Ascending aorta (tissue), 2 donors: Measurements from ENCODE around the gene MTCP1. TPM values are rescaled to one million over a fixed set of nuclear protein-coding genes. Genes with fewer than 3 reads are reported as not detected.

Experiments
- DNase-seq, 2 donors: peaks; one replicate each; pipeline ENCODE4 v3.0.0-alpha.2; 2019; ENCODE audit warnings: low spot score in 2 of 2
- H3K27ac ChIP-seq, 2 donors: fragments of 200-600 bp; sonication (generic); one replicate each; pipeline ENCODE4 v1.5.1; 2016 to 2017; ENCODE audit warnings: mild to moderate bottlenecking in 1 of 2
- H3K27me3 ChIP-seq: fragments of 200-600 bp; sonication (generic); one replicate; pipeline ENCODE4 v1.5.1; 2017
- H3K36me3 ChIP-seq, 2 donors: fragments of 200-600 bp; sonication (generic); one replicate each; pipeline ENCODE4 v1.5.1; 2016
- H3K4me1 ChIP-seq, 2 donors: fragments of 200-600 bp; sonication (generic); one replicate each; pipeline ENCODE4 v1.5.1; 2016 to 2017; ENCODE audit warnings: mild to moderate bottlenecking in 1 of 2
- H3K4me3 ChIP-seq, 2 donors: fragments of 200-600 bp; sonication (generic); one replicate each; pipeline ENCODE4 v1.5.1; 2016 to 2017; ENCODE audit warnings: mild to moderate bottlenecking in 1 of 2
- H3K9me3 ChIP-seq, 2 donors: fragments of 200-600 bp; sonication (generic); one replicate each; pipeline ENCODE4 v1.5.1; 2016
- intact Hi-C: fragments of 100-400 bp; cut with DNase I; formaldehyde crosslinking; loops from one replicate; pipeline ENCODE4 v1.15.1; 2023
- total RNA-seq: library from RNA; depleted of rRNA; stranded (reverse); fragments of >200 nt; gene quantifications from one replicate; pipeline ENCODE4 v1.1.0, GENCODE V29; 2016
- TF ChIP-seq, protein P1 (sequence below), 3 experiments: fragments of 200-600 bp in 2 of 3; fragments of 450-650 bp in 1 of 3; sonication (generic) in 2 of 3; IDR thresholded peaks; one replicate each; pipeline ENCODE4 v1.5.1; 2016 to 2019; ENCODE audit warnings: antibody characterized with exemption in 3 of 3, mild to moderate bottlenecking in 1 of 3, moderate library complexity in 1 of 3

MTCP1 gene
- total RNA-seq, 1 donor from 2014 or later: 6.1 TPM

DNA sequence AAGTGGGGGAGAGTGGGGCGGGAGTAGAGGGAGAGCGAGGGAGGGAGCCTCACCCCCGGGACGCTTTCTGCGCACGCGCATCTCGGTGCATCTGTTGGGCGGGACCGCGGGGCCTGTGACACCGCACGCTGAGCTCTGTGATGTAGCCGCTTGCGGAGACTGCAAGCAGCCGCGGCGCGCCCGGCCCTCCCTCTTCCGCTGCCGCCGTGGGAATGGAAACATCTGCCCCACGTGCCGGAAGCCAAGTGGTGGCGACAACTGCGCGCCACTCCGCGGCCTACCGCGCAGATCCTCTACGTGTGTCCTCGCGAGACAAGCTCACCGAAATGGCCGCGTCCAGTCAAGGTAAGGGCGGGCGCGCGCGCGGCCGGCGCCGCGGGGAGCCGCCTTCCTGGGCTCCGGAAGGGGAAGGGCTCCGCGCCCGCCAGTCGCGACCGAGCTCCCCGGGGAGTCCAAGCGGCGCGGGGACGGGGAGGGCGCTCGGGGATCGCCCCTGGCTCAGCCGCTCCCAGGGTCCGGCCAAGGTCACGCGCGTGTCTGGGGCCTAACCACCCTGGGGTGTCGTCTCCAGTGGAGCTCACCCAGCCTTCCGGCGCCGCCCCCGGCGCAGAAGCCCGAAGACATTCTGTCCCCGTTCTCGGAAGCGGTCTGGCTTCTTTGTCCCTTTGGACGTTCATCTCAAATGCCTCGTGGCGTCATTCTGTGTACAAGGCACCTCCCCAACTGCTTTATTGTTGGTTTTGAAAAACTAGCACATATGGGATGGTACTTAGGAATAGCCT lies 44.0 kb downstream of the MTCP1 start, which contains the start of gene FUNDC2:
Gene FUNDC2 (plus strand): TSS at position 118 of the 782 bp plus-strand sequence. CDS start 95 bp downstream, at position 213.
- Histone ChIP-seq H3K36me3 (no peaks in the 10 kb centered on the region), H3K4me1 (no peaks in the 10 kb centered on the region), H3K27ac (peak within 1 kb of the TSS; percentile 96 to 97), H3K4me3 (peak within 1 kb of the TSS; percentile 61 to 73), H3K9me3 (no peaks in the 10 kb centered on the region), H3K27me3 (no peaks in the 10 kb centered on the region)
- intact Hi-C loops: loop anchor here (1.0 kb wide), 1 partner anchor 44 kb away; the partner anchor contains the start of genes BRCC3, CMC4 and MTCP1
- DNase-seq: peak; percentile 76 to 96
- TF ChIP-seq, protein P1, sequence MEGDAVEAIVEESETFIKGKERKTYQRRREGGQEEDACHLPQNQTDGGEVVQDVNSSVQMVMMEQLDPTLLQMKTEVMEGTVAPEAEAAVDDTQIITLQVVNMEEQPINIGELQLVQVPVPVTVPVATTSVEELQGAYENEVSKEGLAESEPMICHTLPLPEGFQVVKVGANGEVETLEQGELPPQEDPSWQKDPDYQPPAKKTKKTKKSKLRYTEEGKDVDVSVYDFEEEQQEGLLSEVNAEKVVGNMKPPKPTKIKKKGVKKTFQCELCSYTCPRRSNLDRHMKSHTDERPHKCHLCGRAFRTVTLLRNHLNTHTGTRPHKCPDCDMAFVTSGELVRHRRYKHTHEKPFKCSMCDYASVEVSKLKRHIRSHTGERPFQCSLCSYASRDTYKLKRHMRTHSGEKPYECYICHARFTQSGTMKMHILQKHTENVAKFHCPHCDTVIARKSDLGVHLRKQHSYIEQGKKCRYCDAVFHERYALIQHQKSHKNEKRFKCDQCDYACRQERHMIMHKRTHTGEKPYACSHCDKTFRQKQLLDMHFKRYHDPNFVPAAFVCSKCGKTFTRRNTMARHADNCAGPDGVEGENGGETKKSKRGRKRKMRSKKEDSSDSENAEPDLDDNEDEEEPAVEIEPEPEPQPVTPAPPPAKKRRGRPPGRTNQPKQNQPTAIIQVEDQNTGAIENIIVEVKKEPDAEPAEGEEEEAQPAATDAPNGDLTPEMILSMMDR (IDR thresholded peaks at IDR 0.05): no peak

DNA sequence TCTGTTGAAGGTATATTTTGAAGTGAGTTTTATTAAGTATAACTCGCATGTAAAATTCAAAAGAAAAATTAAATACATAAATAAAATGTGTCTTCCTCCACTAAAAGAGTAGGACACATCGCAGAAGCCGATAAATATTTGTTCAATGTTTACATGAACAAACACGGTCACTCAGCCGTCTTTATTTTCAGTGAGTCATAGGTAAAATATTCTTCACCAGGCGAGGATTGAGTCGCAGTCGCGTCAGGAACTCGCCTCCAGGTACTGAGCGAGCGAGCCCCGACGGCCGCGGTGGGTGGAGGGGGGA lies 44.6 kb downstream of the MTCP1 start:
- Histone ChIP-seq H3K4me3 (peak overlapping the region; percentile 61 to 73), H3K4me1 (no peaks in the 10 kb centered on the region), H3K9me3 (no peaks in the 10 kb centered on the region), H3K36me3 (no peaks in the 10 kb centered on the region), H3K27ac (peak overlapping the region; percentile 96 to 97), H3K27me3 (no peaks in the 10 kb centered on the region)
- TF ChIP-seq, protein P1 (IDR thresholded peaks at IDR 0.05): no peak
- DNase-seq: no peak
- intact Hi-C loops: loop anchor here (1.0 kb wide), 1 partner anchor 45 kb away; the partner anchor contains the start of genes BRCC3, CMC4 and MTCP1

DNA sequence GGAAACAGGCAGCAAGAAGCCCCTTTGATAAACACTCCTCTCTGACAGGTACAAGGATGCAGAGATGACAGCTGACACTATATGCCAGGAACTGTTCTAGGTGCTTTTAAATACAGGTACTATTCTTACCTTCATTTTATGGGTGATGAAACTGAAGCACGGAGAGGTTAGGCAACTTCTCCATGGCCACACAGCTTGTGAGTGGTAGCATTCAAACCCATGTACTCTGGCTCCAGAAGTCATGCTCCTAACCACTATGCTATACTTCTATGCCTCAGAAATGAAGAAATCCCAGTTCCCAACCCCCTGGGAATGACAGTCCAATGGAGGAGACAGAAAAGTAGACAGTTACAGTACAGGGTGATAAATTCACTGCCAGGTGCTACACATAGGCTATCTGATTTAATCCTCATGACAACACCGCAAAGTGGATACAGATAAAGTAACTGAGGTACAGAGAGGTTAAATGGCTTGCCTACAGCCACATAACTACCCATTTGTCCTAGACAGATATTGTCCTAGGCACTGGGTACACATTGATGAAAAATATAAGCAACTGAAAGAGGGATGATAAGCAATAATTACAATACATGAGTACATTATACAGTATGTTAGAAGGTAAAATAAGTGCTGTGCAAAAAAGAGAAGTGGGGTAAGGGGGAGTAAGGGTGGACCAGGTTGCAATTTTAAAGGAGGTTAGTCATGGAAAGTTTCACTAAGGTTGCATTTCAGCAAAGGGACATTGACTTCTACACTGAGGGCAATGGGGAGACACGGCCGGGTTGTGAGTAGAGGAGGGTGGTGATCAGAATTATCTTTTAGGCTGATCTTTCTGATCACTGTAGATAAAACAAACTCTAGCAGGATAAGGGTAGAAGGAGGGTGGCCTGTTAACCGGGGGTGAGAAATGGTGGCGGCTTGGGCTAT lies 46.8 kb downstream of the MTCP1 start:
- TF ChIP-seq, protein P1 (IDR thresholded peaks at IDR 0.05): no peak
- no peaks in the 10 kb centered on the region for H3K9me3 ChIP-seq
- DNase-seq: no peak
- H3K4me1 ChIP-seq: no peaks in the 10 kb centered on the region
- H3K27me3 ChIP-seq: no peaks in the 10 kb centered on the region
- H3K36me3 ChIP-seq: no peaks in the 10 kb centered on the region
- H3K4me3 ChIP-seq: no peak overlapping the region
- intact Hi-C loops: no loop called here
- H3K27ac ChIP-seq: no peak overlapping the region

DNA sequence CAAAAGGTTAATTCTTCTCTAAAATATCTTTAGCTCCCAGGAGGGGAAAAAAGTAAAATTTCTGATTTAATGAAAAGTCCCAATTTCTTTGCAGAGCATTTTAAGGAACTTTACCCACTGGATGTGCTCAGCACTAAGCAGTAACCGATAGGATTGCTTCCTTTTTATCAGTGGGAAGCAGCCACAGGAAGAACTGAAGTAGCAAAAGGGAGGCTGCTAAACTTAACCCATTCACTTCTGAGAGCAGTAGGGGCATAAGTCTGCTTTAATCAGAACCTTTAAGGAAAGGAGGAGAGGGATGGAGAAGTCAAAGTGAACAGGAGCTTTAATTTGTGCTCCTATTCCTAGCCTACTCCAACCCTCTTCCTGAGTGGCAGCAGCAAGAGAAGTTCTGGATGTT lies 48.4 kb downstream of the MTCP1 start, which contains the start of gene F8:
Gene F8 (minus strand): TSS at position 139 of the 400 bp plus-strand sequence. CDS start 171 bp downstream, outside the sequence.
- no peak within 1 kb of the TSS for H3K4me3 ChIP-seq

DNA sequence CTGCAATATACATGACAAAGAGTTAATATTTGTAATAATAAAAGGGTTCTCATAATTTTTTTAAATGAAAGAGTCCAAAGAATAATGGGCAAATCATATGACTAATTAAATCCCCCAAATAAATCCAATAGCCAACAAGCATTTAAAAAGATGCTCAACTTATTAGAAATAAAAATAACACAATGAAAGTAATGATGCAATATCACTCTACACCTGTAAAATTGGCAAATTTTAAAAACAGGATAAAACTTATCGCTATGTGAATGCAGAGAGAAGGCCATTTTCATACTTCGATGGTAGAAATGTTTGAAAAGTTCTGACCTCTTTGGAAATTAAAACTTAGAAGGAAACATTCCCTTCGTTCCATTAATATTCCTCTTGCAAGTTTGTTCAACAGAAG lies 50.3 kb downstream of the MTCP1 start:
- Histone ChIP-seq H3K4me3 (no peak overlapping the region), H3K9me3 (no peaks in the 10 kb centered on the region), H3K27me3 (no peaks in the 10 kb centered on the region), H3K4me1 (no peaks in the 10 kb centered on the region), H3K27ac (no peak overlapping the region), H3K36me3 (no peaks in the 10 kb centered on the region)
- TF ChIP-seq, protein P1 (IDR thresholded peaks at IDR 0.05): no peak
- no peak for DNase-seq
- intact Hi-C loops: no loop called here

More for the DNA sequence above, 48.4 kb downstream of the MTCP1 start, which contains the start of gene F8:
- Histone ChIP-seq H3K4me1 (no peaks in the 10 kb centered on the region), H3K27ac (no peak within 1 kb of the TSS), H3K27me3 (no peaks in the 10 kb centered on the region), H3K36me3 (no peaks in the 10 kb centered on the region), H3K9me3 (no peaks in the 10 kb centered on the region)
- intact Hi-C loops: no loop called here
- no peak for DNase-seq
- TF ChIP-seq, protein P1 (IDR thresholded peaks at IDR 0.05): no peak

Other genes starting within 250 kb of the MTCP1 start
- gene SMIM9, start 236.5 kb downstream of the MTCP1 start, total RNA-seq: not detected
- 77.0 TPM for gene F8A1, start 184.8 kb downstream of the MTCP1 start, total RNA-seq
- gene F8, start 48.4 kb downstream of the MTCP1 start, total RNA-seq: 17.2 TPM
- gene FUNDC2, start 44.3 kb downstream of the MTCP1 start, total RNA-seq: 54.0 TPM
- 11.9 TPM for gene CMC4, start within 50 bp of the MTCP1 start, total RNA-seq
- 9.4 TPM for gene BRCC3, start 372 bp upstream of the MTCP1 start, total RNA-seq
- gene VBP1, start 145.3 kb upstream of the MTCP1 start, total RNA-seq: 11.2 TPM
- not detected for gene RAB39B, start 193.4 kb upstream of the MTCP1 start, total RNA-seq